K562 (cell line): ENCODE results near the gene SMARCC1. TPM values are rescaled to one million over a fixed set of nuclear protein-coding genes. Genes with fewer than 3 reads are reported as not detected.

Experiments
- ATF1 ChIP-seq, 2 experiments: fragments of 450-650 bp in 1 of 2; IDR thresholded peaks; 2 replicates each; pipeline ENCODE4 v1.6.1; 2016; ENCODE audit warnings: missing compliant biosample characterization in 1 of 2, missing genetic modification characterization in 1 of 2
- BCL6 ChIP-seq: fragments of 250-450 bp; sonication (Bioruptor Pico); IDR thresholded peaks from 2 replicates; pipeline ENCODE4 v1.4.0; 2020
- GATAD2B ChIP-seq: fragments of 450-650 bp; IDR thresholded peaks from 2 replicates; pipeline ENCODE4 v1.6.1; 2017; ENCODE audit warnings: mild to moderate bottlenecking, borderline replicate concordance
- HMG20A ChIP-seq: fragments of 450-650 bp; formaldehyde crosslinking; conservative IDR thresholded peaks from 2 replicates; pipeline ENCODE4 v1.4.0; 2020; ENCODE audit warnings: mild to moderate bottlenecking, mixed read lengths
- MYBL2 ChIP-seq, 2 experiments: fragments of 450-650 bp in 1 of 2; sonication (generic) in 1 of 2; formaldehyde crosslinking in 1 of 2; IDR thresholded peaks; 2 replicates each; pipeline versions ENCODE4 v1.6.1 to v1.8.1; 2017 to 2022; ENCODE audit warnings: borderline replicate concordance in 1 of 2, inconsistent platforms in 1 of 2, low read depth in 1 of 2, mild to moderate bottlenecking in 1 of 2, missing genetic modification reagents in 1 of 2, moderate library complexity in 1 of 2
- ZBTB1 ChIP-seq: sonication (generic); formaldehyde crosslinking; IDR thresholded peaks from 2 replicates; pipeline ENCODE4 v1.8.1; 2023; ENCODE audit warnings: missing genetic modification reagents, low read depth, mild to moderate bottlenecking, borderline replicate concordance
- ZKSCAN8 ChIP-seq: fragments of 200-800 bp; sonication (Bioruptor generic); IDR thresholded peaks from 2 replicates; pipeline ENCODE4 v1.6.1; 2016; ENCODE audit warnings: missing genetic modification characterization, missing compliant biosample characterization
- ZNF24 ChIP-seq: fragments of 450-650 bp; IDR thresholded peaks from 2 replicates; pipeline ENCODE4 v1.6.1; 2016
- polyA plus RNA-seq, 8 experiments: library from polyadenylated mRNA; depleted of rRNA in 4 of 8; stranded (reverse) in 5 of 8; unstranded in 3 of 8; fragments of >200 nt; fragmentation: Nextera tagmentation in 2 of 8; fragmentation: Illumina TruSeq in 1 of 8; extraction: Ambion mirVana in 2 of 8; extraction: Trizol in 1 of 8; gene quantifications; 2 replicates each; pipeline versions ENCODE4 v1.2.1 to v1.2.3, GENCODE V29; 2011 to 2014; ENCODE audit warnings: inconsistent platforms in 1 of 8, missing spikeins in 1 of 8
- total RNA-seq, 7 experiments: library from RNA; depleted of rRNA in 6 of 7; stranded (reverse); fragments of >200 nt in 6 of 7; fragmentation: Illumina TruSeq in 2 of 7; extraction: Trizol in 2 of 7; gene quantifications; 2 replicates each; pipeline versions ENCODE4 v1.2.1 to v1.2.3, GENCODE V29; 2011 to 2021; ENCODE audit warnings: low replicate concordance in 1 of 7
- TF ChIP-seq, protein P1 (sequence below): fragments of 450-650 bp; IDR thresholded peaks from 2 replicates; pipeline ENCODE4 v1.6.1; 2016; ENCODE audit warnings: mild to moderate bottlenecking, moderate library complexity
- TF ChIP-seq, protein P2 (sequence below): sonication (generic); formaldehyde crosslinking; IDR thresholded peaks from 2 replicates; pipeline ENCODE4 v1.4.0; 2020; ENCODE audit warnings: mild to moderate bottlenecking, missing genetic modification reagents
- TF ChIP-seq, protein P3 (sequence below): fragments of 250-450 bp; sonication (Bioruptor Pico); IDR thresholded peaks from 2 replicates; pipeline ENCODE4 v1.5.0; 2021

Gene SMARCC1
- total and polyA plus RNA-seq, 9 of the 15 experiments (the other 6 are each of a cell fraction or from before 2014, with no cell fraction given) = 20.7 to 199 (median 66.0) TPM

DNA sequence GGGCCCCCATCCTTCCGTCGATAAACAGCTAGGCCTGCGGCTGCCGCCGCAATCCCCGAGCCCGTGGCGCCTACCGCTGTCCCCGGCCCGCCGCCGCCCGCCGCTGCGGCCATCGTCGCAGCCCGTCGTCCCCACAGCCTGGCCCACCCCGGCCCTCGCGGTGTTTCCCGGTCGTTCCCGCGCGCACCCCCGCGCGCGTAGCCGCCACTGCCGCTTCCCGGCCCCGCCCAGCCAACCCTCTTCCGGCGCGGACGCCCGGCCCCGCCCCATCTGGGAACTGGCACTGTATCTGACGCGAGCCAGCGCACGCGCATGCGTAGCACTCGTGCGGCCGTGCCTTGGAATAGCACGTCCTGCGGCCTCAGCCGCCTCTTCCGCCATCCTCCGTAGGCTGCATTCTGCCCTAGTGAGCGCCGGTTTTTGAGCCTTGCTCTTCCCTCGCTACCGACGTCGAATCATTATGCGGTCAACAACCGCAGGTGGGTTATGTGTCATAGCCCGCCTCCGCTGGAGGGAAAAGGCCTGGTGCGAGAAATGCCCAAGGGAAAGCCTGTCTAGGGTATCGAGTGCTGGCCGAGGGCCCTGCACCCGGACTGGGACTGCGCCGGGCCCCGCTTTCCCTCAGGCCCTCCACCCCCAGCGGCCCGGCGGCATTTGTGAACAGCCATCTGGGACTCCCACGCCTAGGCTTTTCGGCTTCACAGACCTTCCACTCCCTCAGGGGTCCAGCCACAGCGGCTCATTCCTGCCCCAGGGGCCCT, at the start of gene SMARCC1 (continued):
- TF ChIP-seq, protein P1, sequence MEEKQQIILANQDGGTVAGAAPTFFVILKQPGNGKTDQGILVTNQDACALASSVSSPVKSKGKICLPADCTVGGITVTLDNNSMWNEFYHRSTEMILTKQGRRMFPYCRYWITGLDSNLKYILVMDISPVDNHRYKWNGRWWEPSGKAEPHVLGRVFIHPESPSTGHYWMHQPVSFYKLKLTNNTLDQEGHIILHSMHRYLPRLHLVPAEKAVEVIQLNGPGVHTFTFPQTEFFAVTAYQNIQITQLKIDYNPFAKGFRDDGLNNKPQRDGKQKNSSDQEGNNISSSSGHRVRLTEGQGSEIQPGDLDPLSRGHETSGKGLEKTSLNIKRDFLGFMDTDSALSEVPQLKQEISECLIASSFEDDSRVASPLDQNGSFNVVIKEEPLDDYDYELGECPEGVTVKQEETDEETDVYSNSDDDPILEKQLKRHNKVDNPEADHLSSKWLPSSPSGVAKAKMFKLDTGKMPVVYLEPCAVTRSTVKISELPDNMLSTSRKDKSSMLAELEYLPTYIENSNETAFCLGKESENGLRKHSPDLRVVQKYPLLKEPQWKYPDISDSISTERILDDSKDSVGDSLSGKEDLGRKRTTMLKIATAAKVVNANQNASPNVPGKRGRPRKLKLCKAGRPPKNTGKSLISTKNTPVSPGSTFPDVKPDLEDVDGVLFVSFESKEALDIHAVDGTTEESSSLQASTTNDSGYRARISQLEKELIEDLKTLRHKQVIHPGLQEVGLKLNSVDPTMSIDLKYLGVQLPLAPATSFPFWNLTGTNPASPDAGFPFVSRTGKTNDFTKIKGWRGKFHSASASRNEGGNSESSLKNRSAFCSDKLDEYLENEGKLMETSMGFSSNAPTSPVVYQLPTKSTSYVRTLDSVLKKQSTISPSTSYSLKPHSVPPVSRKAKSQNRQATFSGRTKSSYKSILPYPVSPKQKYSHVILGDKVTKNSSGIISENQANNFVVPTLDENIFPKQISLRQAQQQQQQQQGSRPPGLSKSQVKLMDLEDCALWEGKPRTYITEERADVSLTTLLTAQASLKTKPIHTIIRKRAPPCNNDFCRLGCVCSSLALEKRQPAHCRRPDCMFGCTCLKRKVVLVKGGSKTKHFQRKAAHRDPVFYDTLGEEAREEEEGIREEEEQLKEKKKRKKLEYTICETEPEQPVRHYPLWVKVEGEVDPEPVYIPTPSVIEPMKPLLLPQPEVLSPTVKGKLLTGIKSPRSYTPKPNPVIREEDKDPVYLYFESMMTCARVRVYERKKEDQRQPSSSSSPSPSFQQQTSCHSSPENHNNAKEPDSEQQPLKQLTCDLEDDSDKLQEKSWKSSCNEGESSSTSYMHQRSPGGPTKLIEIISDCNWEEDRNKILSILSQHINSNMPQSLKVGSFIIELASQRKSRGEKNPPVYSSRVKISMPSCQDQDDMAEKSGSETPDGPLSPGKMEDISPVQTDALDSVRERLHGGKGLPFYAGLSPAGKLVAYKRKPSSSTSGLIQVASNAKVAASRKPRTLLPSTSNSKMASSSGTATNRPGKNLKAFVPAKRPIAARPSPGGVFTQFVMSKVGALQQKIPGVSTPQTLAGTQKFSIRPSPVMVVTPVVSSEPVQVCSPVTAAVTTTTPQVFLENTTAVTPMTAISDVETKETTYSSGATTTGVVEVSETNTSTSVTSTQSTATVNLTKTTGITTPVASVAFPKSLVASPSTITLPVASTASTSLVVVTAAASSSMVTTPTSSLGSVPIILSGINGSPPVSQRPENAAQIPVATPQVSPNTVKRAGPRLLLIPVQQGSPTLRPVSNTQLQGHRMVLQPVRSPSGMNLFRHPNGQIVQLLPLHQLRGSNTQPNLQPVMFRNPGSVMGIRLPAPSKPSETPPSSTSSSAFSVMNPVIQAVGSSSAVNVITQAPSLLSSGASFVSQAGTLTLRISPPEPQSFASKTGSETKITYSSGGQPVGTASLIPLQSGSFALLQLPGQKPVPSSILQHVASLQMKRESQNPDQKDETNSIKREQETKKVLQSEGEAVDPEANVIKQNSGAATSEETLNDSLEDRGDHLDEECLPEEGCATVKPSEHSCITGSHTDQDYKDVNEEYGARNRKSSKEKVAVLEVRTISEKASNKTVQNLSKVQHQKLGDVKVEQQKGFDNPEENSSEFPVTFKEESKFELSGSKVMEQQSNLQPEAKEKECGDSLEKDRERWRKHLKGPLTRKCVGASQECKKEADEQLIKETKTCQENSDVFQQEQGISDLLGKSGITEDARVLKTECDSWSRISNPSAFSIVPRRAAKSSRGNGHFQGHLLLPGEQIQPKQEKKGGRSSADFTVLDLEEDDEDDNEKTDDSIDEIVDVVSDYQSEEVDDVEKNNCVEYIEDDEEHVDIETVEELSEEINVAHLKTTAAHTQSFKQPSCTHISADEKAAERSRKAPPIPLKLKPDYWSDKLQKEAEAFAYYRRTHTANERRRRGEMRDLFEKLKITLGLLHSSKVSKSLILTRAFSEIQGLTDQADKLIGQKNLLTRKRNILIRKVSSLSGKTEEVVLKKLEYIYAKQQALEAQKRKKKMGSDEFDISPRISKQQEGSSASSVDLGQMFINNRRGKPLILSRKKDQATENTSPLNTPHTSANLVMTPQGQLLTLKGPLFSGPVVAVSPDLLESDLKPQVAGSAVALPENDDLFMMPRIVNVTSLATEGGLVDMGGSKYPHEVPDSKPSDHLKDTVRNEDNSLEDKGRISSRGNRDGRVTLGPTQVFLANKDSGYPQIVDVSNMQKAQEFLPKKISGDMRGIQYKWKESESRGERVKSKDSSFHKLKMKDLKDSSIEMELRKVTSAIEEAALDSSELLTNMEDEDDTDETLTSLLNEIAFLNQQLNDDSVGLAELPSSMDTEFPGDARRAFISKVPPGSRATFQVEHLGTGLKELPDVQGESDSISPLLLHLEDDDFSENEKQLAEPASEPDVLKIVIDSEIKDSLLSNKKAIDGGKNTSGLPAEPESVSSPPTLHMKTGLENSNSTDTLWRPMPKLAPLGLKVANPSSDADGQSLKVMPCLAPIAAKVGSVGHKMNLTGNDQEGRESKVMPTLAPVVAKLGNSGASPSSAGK = peak; percentile 84
- TF ChIP-seq ZKSCAN8 (CRISPR knock-in tag) (no peak), ATF1 (CRISPR knock-in tag; IDR thresholded peaks at IDR 0.05) (peak; percentile 8; the same call in 1 of the 2 replicates), ATF1 (tag; IDR thresholded peaks at IDR 0.05) (peak; percentile 86), HMG20A (no peak), ZBTB1 (peak; percentile 69; the same call in 1 of the 2 replicates), BCL6 (CRISPR knock-in tag) (no peak), ZNF24 (peak; percentile 64; the same call in 1 of the 2 replicates), GATAD2B (peak; percentile 91; the same call in 1 of the 2 replicates), MYBL2 (IDR thresholded peaks at IDR 0.05; ENCODE audit: low read depth) (no peak), MYBL2 (CRISPR knock-in tag; IDR thresholded peaks at IDR 0.05; ENCODE audit: borderline replicate concordance) (no peak)
- TF ChIP-seq, protein P2, sequence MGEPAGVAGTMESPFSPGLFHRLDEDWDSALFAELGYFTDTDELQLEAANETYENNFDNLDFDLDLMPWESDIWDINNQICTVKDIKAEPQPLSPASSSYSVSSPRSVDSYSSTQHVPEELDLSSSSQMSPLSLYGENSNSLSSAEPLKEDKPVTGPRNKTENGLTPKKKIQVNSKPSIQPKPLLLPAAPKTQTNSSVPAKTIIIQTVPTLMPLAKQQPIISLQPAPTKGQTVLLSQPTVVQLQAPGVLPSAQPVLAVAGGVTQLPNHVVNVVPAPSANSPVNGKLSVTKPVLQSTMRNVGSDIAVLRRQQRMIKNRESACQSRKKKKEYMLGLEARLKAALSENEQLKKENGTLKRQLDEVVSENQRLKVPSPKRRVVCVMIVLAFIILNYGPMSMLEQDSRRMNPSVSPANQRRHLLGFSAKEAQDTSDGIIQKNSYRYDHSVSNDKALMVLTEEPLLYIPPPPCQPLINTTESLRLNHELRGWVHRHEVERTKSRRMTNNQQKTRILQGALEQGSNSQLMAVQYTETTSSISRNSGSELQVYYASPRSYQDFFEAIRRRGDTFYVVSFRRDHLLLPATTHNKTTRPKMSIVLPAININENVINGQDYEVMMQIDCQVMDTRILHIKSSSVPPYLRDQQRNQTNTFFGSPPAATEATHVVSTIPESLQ (CRISPR knock-in tag) = peak; percentile 82
- TF ChIP-seq, protein P3, sequence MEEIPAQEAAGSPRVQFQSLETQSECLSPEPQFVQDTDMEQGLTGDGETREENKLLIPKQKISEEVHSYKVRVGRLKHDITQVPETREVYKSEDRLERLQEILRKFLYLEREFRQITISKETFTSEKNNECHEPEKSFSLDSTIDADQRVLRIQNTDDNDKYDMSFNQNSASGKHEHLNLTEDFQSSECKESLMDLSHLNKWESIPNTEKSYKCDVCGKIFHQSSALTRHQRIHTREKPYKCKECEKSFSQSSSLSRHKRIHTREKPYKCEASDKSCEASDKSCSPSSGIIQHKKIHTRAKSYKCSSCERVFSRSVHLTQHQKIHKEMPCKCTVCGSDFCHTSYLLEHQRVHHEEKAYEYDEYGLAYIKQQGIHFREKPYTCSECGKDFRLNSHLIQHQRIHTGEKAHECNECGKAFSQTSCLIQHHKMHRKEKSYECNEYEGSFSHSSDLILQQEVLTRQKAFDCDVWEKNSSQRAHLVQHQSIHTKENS = no peak
